GM20431 (cell line): ENCODE measurements around the gene CHN1.

Experiments
- in situ Hi-C: fragments of 300-500 bp; cut with MseI, MboI; formaldehyde crosslinking; loops from one replicate; pipeline ENCODE4 v1.15.0; 2020; ENCODE audit warnings: low sequenced_read_pairs; ENCODE audit not compliant: unreplicated experiment

CHN1 gene

GRCh38 chr2:174945601-174946260, 59.5 kb downstream of the CHN1 start:
- in situ Hi-C loops = no loop called here

GRCh38 chr2:174939046-174939445, 66.1 kb downstream of the CHN1 start:
- in situ Hi-C loops = no loop called here

- in situ Hi-C loops = no loop called here
Measured at GRCh38 chr2:174931724-174932123, 73.5 kb downstream of the CHN1 start.

GRCh38 chr2:174929786-174930185, 75.4 kb downstream of the CHN1 start:
- in situ Hi-C loops = no loop called here

- in situ Hi-C loops = no loop called here
Measured at GRCh38 chr2:174925046-174925784, 80.0 kb downstream of the CHN1 start.

GRCh38 chr2:174924061-174924693, 81.0 kb downstream of the CHN1 start:
- in situ Hi-C loops = no loop called here

- in situ Hi-C loops = no loop called here
Measured at GRCh38 chr2:174919947-174920595, 85.1 kb downstream of the CHN1 start.

GRCh38 chr2:174918886-174919526, 86.2 kb downstream of the CHN1 start:
- in situ Hi-C loops = no loop called here

- in situ Hi-C loops = no loop called here
Measured at GRCh38 chr2:174916270-174916930, 88.8 kb downstream of the CHN1 start.

- in situ Hi-C loops = no loop called here
Measured at GRCh38 chr2:174914853-174915760, 90.1 kb downstream of the CHN1 start.

GRCh38 chr2:174908284-174908683, 96.9 kb downstream of the CHN1 start:
- in situ Hi-C loops = no loop called here

- in situ Hi-C loops = no loop called here
Measured at GRCh38 chr2:174903264-174903556, 102.0 kb downstream of the CHN1 start.

GRCh38 chr2:174902506-174903263, 102.5 kb downstream of the CHN1 start:
- in situ Hi-C loops = no loop called here

GRCh38 chr2:174901075-174901474, 104.1 kb downstream of the CHN1 start:
- in situ Hi-C loops = no loop called here

- in situ Hi-C loops = no loop called here
Measured at GRCh38 chr2:174897286-174897685, 107.9 kb downstream of the CHN1 start.

- in situ Hi-C loops = no loop called here
Measured at GRCh38 chr2:174893018-174893417, 112.2 kb downstream of the CHN1 start.

GRCh38 chr2:174892546-174892945, 112.6 kb downstream of the CHN1 start:
- in situ Hi-C loops = no loop called here

- in situ Hi-C loops = no loop called here
Measured at GRCh38 chr2:174888646-174889271, 116.4 kb downstream of the CHN1 start.
